G401 (cell line): Measurements from ENCODE around the gene GRAMD1C. TPM values are rescaled to one million over a fixed set of nuclear protein-coding genes. Genes with fewer than 3 reads are reported as not detected.
A peak's percentile ranks its signal among the peaks of the same experiment; 100 is the strongest.

Experiments
- DNase-seq: peaks from one replicate; pipeline ENCODE4 v3.0.0-alpha.2; 2015; ENCODE audit warnings: low spot score
- in situ Hi-C: cut with HindIII; loops from 2 replicates; pipeline ENCODE4 v1.10.0; 2016; ENCODE audit warnings: low sequenced_read_pairs, mixed read lengths
- total RNA-seq: library from RNA; depleted of rRNA; stranded (reverse); fragments of >200 nt; shearing (Covaris generic); gene quantifications from 2 replicates; pipeline ENCODE4 v1.2.3, GENCODE V29; 2014; rRNA removed

GRAMD1C gene
- total RNA-seq = 8.1 and 13.5 TPM in 2 replicates

- in situ Hi-C loops = no loop called here
- peak; percentile 85 for DNase-seq
Observed at GRCh38 chr3:113838631-113839209, at the start of gene GRAMD1C. Gene GRAMD1C, plus strand, starts transcription at chr3:113838788. Its CDS starts 122 bp downstream, at chr3:113838910.

GRCh38 chr3:113791381-113791780 lies 47.2 kb upstream of the GRAMD1C start:
- DNase-seq = no peak
- in situ Hi-C loops = no loop called here

- in situ Hi-C loops = no loop called here
- DNase-seq = no peak
Observed at GRCh38 chr3:113794526-113794925, 44.1 kb upstream of the GRAMD1C start.

GRCh38 chr3:113795693-113796092 lies 42.9 kb upstream of the GRAMD1C start:
- in situ Hi-C loops = no loop called here
- DNase-seq = no peak

- DNase-seq = no peak
- in situ Hi-C loops = no loop called here
Observed at GRCh38 chr3:113802795-113803455, 35.7 kb upstream of the GRAMD1C start.

GRCh38 chr3:113804661-113805060 lies 33.9 kb upstream of the GRAMD1C start:
- in situ Hi-C loops = no loop called here

GRCh38 chr3:113805249-113805648 lies 33.3 kb upstream of the GRAMD1C start:
- no peak for DNase-seq
- in situ Hi-C loops = no loop called here

More at GRCh38 chr3:113804661-113805060, 33.9 kb upstream of the GRAMD1C start:
- no peak for DNase-seq

GRCh38 chr3:113812854-113813253 lies 25.7 kb upstream of the GRAMD1C start:
- in situ Hi-C loops = no loop called here
- no peak for DNase-seq

- in situ Hi-C loops = no loop called here
- no peak for DNase-seq
Observed at GRCh38 chr3:113819866-113820265, 18.7 kb upstream of the GRAMD1C start.

- no peak for DNase-seq
Observed at GRCh38 chr3:113825090-113825489, 13.5 kb upstream of the GRAMD1C start.

GRCh38 chr3:113828600-113828999 lies 10.0 kb upstream of the GRAMD1C start:
- no peak for DNase-seq
- in situ Hi-C loops = no loop called here

More at GRCh38 chr3:113825090-113825489, 13.5 kb upstream of the GRAMD1C start:
- in situ Hi-C loops = no loop called here

GRCh38 chr3:113829576-113830354 lies 8.8 kb upstream of the GRAMD1C start:
- in situ Hi-C loops = no loop called here
- DNase-seq = no peak

- no peak for DNase-seq
- in situ Hi-C loops = no loop called here
Observed at GRCh38 chr3:113831103-113831355, 7.6 kb upstream of the GRAMD1C start.

- no peak for DNase-seq
- in situ Hi-C loops = no loop called here
Observed at GRCh38 chr3:113832477-113833164, 6.0 kb upstream of the GRAMD1C start.

GRCh38 chr3:113834983-113835382 lies 3.6 kb upstream of the GRAMD1C start:
- in situ Hi-C loops = no loop called here
- no peak for DNase-seq

- in situ Hi-C loops = no loop called here
- DNase-seq = no peak
Observed at GRCh38 chr3:113839551-113839950, 963 bp downstream of the GRAMD1C start.

- DNase-seq = peak; percentile 52
- in situ Hi-C loops = no loop called here
Observed at GRCh38 chr3:113844622-113845222, 6.1 kb downstream of the GRAMD1C start.

GRCh38 chr3:113847247-113847646 lies 8.7 kb downstream of the GRAMD1C start:
- in situ Hi-C loops = no loop called here

GRCh38 chr3:113847664-113848461 lies 9.3 kb downstream of the GRAMD1C start:
- no peak for DNase-seq
- in situ Hi-C loops = no loop called here

More at GRCh38 chr3:113847247-113847646, 8.7 kb downstream of the GRAMD1C start:
- no peak for DNase-seq
